HEK293T (cell line): Measurements from ENCODE around the gene CCDC85B.

Experiments
- CTCF ChIA-PET: fragments of 350-600 bp; formaldehyde crosslinking; extraction: SDS; loops from one replicate; lab custom pipeline; 2021; ENCODE audit warnings: antibody characterized with exemption, inconsistent platforms; lab: Yijun Ruan, JAX
- POLR2A ChIA-PET: fragments of 350-600 bp; formaldehyde crosslinking; extraction: SDS; loops from one replicate; lab custom pipeline; 2020; ENCODE audit warnings: antibody characterized with exemption, inconsistent platforms; lab: Yijun Ruan, JAX
- DNase-seq: peaks from one replicate; pipeline ENCODE4 v3.0.0; 2012; ENCODE audit warnings: mixed read lengths; ENCODE audit errors: extremely low spot score
- ARNT ChIP-seq: fragments of 450-650 bp; IDR thresholded peaks from 2 replicates; pipeline ENCODE4 v1.6.1; 2017; ENCODE audit warnings: mild to moderate bottlenecking
- BHLHE40 ChIP-seq: fragments of 450-650 bp; IDR thresholded peaks from 2 replicates; pipeline ENCODE4 v1.6.1; 2016; ENCODE audit warnings: mild to moderate bottlenecking, moderate library complexity, borderline replicate concordance
- CTBP1 ChIP-seq: fragments of 450-650 bp; IDR thresholded peaks from 2 replicates; pipeline ENCODE4 v1.6.1; 2016; ENCODE audit warnings: borderline replicate concordance
- ELF4 ChIP-seq: fragments of 450-650 bp; IDR thresholded peaks from 2 replicates; pipeline ENCODE4 v1.6.1; 2017; ENCODE audit warnings: antibody characterized with exemption
- FOXA1 ChIP-seq: fragments of 450-650 bp; IDR thresholded peaks from 2 replicates; pipeline ENCODE4 v1.6.1; 2016; ENCODE audit warnings: mild to moderate bottlenecking
- FOXK2 ChIP-seq: fragments of 450-650 bp; IDR thresholded peaks from 2 replicates; pipeline ENCODE4 v1.6.1; 2016; ENCODE audit warnings: mild to moderate bottlenecking
- FOXM1 ChIP-seq: fragments of 450-650 bp; IDR thresholded peaks from 2 replicates; pipeline ENCODE4 v1.6.1; 2017; ENCODE audit warnings: mild to moderate bottlenecking, borderline replicate concordance
- HDGF ChIP-seq: fragments of 450-650 bp; IDR thresholded peaks from 2 replicates; pipeline ENCODE4 v1.6.1; 2017; ENCODE audit warnings: antibody characterized with exemption, borderline replicate concordance
- L3MBTL2 ChIP-seq: fragments of 450-650 bp; conservative IDR thresholded peaks from 2 replicates; pipeline ENCODE4 v1.6.1; 2016; ENCODE audit warnings: mild to moderate bottlenecking
- LEF1 ChIP-seq: fragments of 450-650 bp; IDR thresholded peaks from 2 replicates; pipeline ENCODE4 v1.6.1; 2017; ENCODE audit warnings: mild to moderate bottlenecking, borderline replicate concordance
- NFRKB ChIP-seq: fragments of 450-650 bp; IDR thresholded peaks from 2 replicates; pipeline ENCODE4 v1.6.1; 2016; ENCODE audit warnings: mild to moderate bottlenecking, moderate library complexity
- PKNOX1 ChIP-seq: fragments of 450-650 bp; IDR thresholded peaks from 2 replicates; pipeline ENCODE4 v1.6.1; 2016
- SP1 ChIP-seq: fragments of 450-650 bp; IDR thresholded peaks from 2 replicates; pipeline ENCODE4 v1.6.1; 2017
- SUZ12 ChIP-seq: fragments of 450-650 bp; IDR thresholded peaks from 2 replicates; pipeline ENCODE4 v1.6.1; 2016; ENCODE audit warnings: mild to moderate bottlenecking
- TARDBP ChIP-seq: fragments of 450-650 bp; IDR thresholded peaks from 2 replicates; pipeline ENCODE4 v1.6.1; 2016
- ZNF384 ChIP-seq: fragments of 450-650 bp; IDR thresholded peaks from 2 replicates; pipeline ENCODE4 v1.6.1; 2016

The CCDC85B gene

GRCh38 chr11:65925397-65925796 is 34.9 kb downstream of the CCDC85B start:
- POLR2A ChIA-PET, result no interaction called here
- DNase-seq, result no peak
- CTCF ChIA-PET, result no interaction called here
- TF ChIP-seq TARDBP (no peak), FOXA1 (no peak), HDGF (no peak), PKNOX1 (no peak), FOXM1 (no peak), L3MBTL2 (no peak), ELF4 (no peak), ZNF384 (no peak), LEF1 (no peak), FOXK2 (no peak), ARNT (no peak), SUZ12 (no peak), CTBP1 (no peak), NFRKB (no peak), SP1 (no peak), BHLHE40 (no peak)

GRCh38 chr11:65927904-65928397 is 37.5 kb downstream of the CCDC85B start:
- CTCF ChIA-PET, result no interaction called here
- DNase-seq, result no peak
- TF ChIP-seq HDGF, result no peak
- POLR2A ChIA-PET, result no interaction called here

- ChIA-PET CTCF (no interaction called here), POLR2A (no interaction called here)
- DNase-seq, result no peak
Observed at GRCh38 chr11:65928667-65929066, 38.2 kb downstream of the CCDC85B start.

GRCh38 chr11:65931773-65932557 is 41.5 kb downstream of the CCDC85B start:
- ChIA-PET POLR2A (interaction anchor here (0.8 to 1.5 kb wide), 2 partner anchors 9 to 44 kb away, joined by 3 to 4 read pairs; partner anchors contain the start of gene FIBP), CTCF (interaction anchor here (0.7 to 1.4 kb wide), 2 partner anchors 31 to 43 kb away, joined by 3 to 6 read pairs; partner anchors contain the start of gene FIBP)
- TF ChIP-seq LEF1 (no peak), ARNT (no peak), FOXA1 (no peak), CTBP1 (no peak), TARDBP (no peak)
- no peak for DNase-seq

More at GRCh38 chr11:65928667-65929066, 38.2 kb downstream of the CCDC85B start:
- TF ChIP-seq FOXM1, result no peak
- TF ChIP-seq FOXA1, result no peak
- no peak for TF ChIP-seq SUZ12
- TF ChIP-seq BHLHE40, result no peak
- TF ChIP-seq ZNF384, result no peak
- no peak for TF ChIP-seq CTBP1
- no peak for TF ChIP-seq SP1
- TF ChIP-seq ELF4, result no peak
- TF ChIP-seq L3MBTL2, result no peak
- no peak for TF ChIP-seq PKNOX1
- TF ChIP-seq FOXK2, result no peak
- TF ChIP-seq TARDBP, result no peak

GRCh38 chr11:65932558-65932919 is 42.1 kb downstream of the CCDC85B start:
- ChIA-PET POLR2A (interaction anchor here (1.1 to 1.5 kb wide), 3 partner anchors 42 to 73 kb away, joined by 3 to 4 read pairs (median 3); partner anchors contain the start of genes CCDC85B, FIBP and MUS81), CTCF (interaction anchor here (0.7 to 1.4 kb wide), 2 partner anchors 32 to 44 kb away, joined by 3 to 6 read pairs; partner anchors contain the start of gene FIBP)
- DNase-seq, result peak; percentile 57
- TF ChIP-seq L3MBTL2, result peak; percentile 41; the same call in 1 of the 2 replicates
- no peak for TF ChIP-seq HDGF

- no peak for DNase-seq
- CTCF ChIA-PET, result no interaction called here
- no peak for TF ChIP-seq ELF4
- peak; percentile 46; the same call in 1 of the 2 replicates for TF ChIP-seq ZNF384
- POLR2A ChIA-PET, result no interaction called here
Observed at GRCh38 chr11:65934014-65934413, 43.5 kb downstream of the CCDC85B start.

- TF ChIP-seq CTBP1 (no peak), FOXM1 (no peak), SUZ12 (no peak)
- no peak for DNase-seq
- ChIA-PET POLR2A (interaction anchor here (1.7 kb wide), 1 partner anchor 47 kb away, joined by 3 read pairs; no protein-coding TSS in a partner anchor), CTCF (interaction anchor here (0.8 kb wide), 1 partner anchor 45 kb away, joined by 3 read pairs; no protein-coding TSS in a partner anchor)
Observed at GRCh38 chr11:65937766-65938165, 47.3 kb downstream of the CCDC85B start.
